GM12891 (cell line): ENCODE data around the gene DMAP1.

Experiments
- DNase-seq: peaks from one replicate; pipeline ENCODE4 v3.0.0; 2011; ENCODE audit warnings: low spot score; ENCODE audit not compliant: insufficient read length
- FAIRE-seq: peaks from 2 replicates; lab custom pipeline; 2011; peaks lifted over from hg19 to GRCh38; lab: Jason Lieb, UNC
- PAX5 ChIP-seq: IDR thresholded peaks from 2 replicates; pipeline ENCODE4 v1.6.1; 2011; ENCODE audit warnings: low read length, moderate library complexity, mild to moderate bottlenecking; ENCODE audit not compliant: insufficient read depth, severe bottlenecking
- POLR2A ChIP-seq: IDR thresholded peaks from 2 replicates; pipeline ENCODE4 v1.6.1; 2011; ENCODE audit warnings: low read depth, low read length, control low read depth
- POLR2AphosphoS5 ChIP-seq: IDR thresholded peaks from 2 replicates; pipeline ENCODE4 v1.6.1; 2011; ENCODE audit warnings: low read depth, low read length, control low read depth
- POU2F2 ChIP-seq: IDR thresholded peaks from 2 replicates; pipeline ENCODE4 v1.6.1; 2011; ENCODE audit warnings: low read depth, mild to moderate bottlenecking, control low read depth, low read length, moderate library complexity
- SPI1 ChIP-seq: IDR thresholded peaks from 2 replicates; pipeline ENCODE4 v1.6.1; 2011; ENCODE audit warnings: low read depth, low read length, control low read depth
- TAF1 ChIP-seq: IDR thresholded peaks from 2 replicates; pipeline ENCODE4 v1.6.1; 2011; ENCODE audit warnings: low read depth, low read length, control low read depth

DMAP1 gene

GRCh38 chr1:44266400-44267344 is 53.4 kb downstream of the DMAP1 start:
- FAIRE-seq (no peak), DNase-seq (no peak)
- TF ChIP-seq POU2F2: no peak
- no peak for TF ChIP-seq POLR2AphosphoS5
- TF ChIP-seq TAF1: no peak
- no peak for TF ChIP-seq SPI1
- TF ChIP-seq PAX5: no peak
- TF ChIP-seq POLR2A: no peak

GRCh38 chr1:44267438-44267837 is 54.2 kb downstream of the DMAP1 start:
- TF ChIP-seq POLR2AphosphoS5: no peak
- TF ChIP-seq TAF1: no peak
- TF ChIP-seq POU2F2: no peak
- no peak for TF ChIP-seq SPI1
- TF ChIP-seq POLR2A: no peak
- no peak for TF ChIP-seq PAX5
- no peak for FAIRE-seq
- DNase-seq: no peak

- DNase-seq: no peak
- FAIRE-seq: no peak
- TF ChIP-seq TAF1: no peak
- TF ChIP-seq SPI1: no peak
- TF ChIP-seq POLR2AphosphoS5: no peak
- TF ChIP-seq POLR2A: no peak
- no peak for TF ChIP-seq POU2F2
- no peak for TF ChIP-seq PAX5
Observed at GRCh38 chr1:44268054-44268453, 54.8 kb downstream of the DMAP1 start.
